ENCODE data around the gene GNG3.
A peak's percentile ranks its signal among the peaks of the same experiment; 100 is the strongest.
"Not testable (repeated sequence)": the region's sequence is repeated elsewhere in the genome, so short reads cannot be mapped to it uniquely, and the experiment has no call there.

GNG3 gene

DNA sequence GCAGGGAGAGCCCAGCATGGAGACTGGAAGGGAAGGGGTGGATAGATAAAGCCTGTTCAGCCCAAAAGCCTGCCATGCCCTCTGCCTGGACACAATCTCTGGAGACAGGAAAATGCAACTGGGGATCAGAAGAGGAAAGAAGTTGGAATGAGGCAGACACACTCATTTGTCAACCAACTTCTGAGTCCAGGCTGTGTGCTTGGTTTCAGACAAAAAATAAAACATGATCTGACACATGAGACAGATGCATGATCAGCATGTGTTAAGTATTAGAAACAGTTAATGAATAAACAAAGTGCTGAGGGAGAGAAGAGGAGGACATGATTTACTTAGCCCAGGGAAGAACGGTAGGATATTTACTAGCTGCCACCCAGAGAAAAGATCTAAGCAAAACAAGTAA lies 19.0 kb upstream of the GNG3 start:
- no peak for DNase-seq

DNA sequence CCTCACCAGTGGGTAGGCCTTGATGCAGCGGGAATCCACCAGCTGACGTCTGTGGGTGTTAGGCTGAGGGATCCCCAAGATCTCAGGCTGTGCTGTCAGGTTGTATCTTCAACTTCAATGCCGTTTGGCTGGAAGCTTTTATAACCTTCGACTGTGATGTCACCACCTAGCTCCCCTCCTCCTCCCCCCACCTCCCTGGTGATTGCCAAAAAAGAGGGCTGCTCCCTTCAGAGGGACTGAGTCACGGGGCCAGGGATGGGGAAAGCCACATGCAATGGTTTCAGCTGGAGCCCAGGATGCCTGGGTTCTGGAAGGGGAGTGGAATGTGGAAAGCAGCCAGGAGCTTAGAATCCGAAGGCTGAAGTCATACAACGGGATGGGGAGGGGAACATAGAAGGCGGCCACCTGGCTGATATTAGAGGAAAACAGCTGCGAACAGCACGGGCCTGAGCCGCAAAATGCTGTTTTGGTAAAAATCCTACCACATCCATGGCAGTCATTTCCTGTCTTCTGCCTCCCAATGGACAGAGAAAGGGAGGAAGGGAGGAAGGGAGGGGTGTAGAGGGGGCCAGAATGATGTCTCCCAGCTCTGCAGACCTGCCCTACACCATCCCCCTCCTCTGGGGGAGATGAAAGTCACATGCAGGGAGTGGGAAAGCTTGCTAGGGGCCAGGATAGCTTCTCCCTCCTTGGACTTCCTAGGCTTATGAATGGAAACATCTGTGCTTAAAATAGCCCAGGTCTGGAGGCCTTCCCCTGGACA lies 17.9 kb upstream of the GNG3 start, which contains the start of gene LRRN4CL:
TSS of gene LRRN4CL (minus strand) at position 110 of the 763 bp plus-strand sequence. CDS start 1,022 bp downstream, outside the sequence.
- DNase-seq = no peak

GRCh38 chr11:62693624-62694023 lies 13.9 kb upstream of the GNG3 start:
- DNase-seq = not testable (repeated sequence)

DNA sequence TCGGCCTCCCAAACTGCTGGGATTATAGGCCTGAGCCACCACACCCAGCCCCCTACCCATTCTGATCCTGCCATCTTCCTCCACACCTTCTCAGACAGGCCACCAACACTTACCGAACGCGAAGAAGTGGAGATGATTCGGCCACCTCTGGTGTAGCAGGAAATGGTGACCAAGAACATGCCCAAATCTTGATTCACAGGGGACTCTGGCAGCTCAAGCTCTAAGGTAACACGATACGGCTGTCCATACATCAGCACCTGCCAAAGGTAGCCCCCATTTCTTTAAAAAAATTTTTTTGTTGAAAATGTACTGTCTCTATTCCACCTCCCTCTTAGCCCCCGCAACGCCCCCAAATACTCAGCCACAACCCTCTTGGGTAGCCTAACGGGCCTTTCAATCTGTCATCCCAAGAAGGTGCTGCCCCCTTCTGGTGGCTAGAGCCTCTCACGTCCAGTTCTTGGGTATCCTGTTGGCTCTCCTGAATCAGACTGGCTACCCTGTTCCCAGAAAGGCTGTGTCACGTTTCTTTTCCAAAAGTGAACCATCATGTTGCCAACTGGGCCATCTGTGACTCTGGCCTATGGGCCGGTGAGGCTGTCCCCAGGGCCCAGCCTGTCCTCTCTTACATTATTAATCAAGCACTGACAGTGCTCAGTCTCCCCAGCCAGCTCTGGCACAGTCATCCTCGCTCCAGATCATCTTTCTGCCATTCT lies 12.9 kb upstream of the GNG3 start:
- DNase-seq = no peak

GRCh38 chr11:62702246-62702645 lies 5.2 kb upstream of the GNG3 start:
- no peak for DNase-seq

DNA sequence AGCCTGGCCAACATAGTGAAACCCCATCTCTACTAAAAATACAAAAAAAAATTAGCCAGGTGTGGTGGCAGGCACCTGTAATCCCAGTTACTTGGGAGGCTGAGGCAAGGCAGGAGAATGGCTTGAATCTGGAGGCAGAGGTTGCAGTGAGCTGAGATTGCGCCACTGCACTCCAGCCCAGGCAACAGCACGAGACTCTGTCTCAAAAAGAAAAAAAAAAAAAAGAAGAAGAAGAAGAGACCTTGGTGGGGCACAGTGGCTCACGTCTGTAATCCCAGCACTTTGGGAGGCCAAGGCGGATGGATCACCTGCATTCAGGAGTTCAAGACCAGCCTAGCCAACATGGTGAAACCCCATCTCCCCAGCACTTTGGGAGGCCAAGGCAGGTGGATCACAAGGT lies 3.6 kb upstream of the GNG3 start:
- DNase-seq = not testable (repeated sequence)

DNA sequence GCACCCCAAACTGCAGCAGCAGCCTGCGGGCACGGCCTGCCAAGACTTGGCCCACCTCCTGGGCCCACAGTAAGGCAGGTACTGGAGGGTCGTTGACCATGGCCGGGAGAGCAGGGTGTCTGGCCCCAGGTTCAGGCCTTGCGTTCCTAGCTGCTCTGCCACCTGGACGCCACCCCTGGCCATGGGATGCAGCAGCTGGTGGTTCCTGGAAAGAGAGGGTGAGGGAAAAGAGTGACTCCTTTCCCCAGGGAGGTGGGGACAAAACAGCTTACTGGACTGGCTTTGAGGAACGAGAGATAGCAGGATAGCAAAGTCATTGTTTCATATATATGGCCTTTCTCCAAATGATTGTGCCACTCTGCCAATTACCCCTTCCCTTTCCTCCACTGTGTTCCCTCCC lies 2.1 kb upstream of the GNG3 start:
- DNase-seq = no peak

DNA sequence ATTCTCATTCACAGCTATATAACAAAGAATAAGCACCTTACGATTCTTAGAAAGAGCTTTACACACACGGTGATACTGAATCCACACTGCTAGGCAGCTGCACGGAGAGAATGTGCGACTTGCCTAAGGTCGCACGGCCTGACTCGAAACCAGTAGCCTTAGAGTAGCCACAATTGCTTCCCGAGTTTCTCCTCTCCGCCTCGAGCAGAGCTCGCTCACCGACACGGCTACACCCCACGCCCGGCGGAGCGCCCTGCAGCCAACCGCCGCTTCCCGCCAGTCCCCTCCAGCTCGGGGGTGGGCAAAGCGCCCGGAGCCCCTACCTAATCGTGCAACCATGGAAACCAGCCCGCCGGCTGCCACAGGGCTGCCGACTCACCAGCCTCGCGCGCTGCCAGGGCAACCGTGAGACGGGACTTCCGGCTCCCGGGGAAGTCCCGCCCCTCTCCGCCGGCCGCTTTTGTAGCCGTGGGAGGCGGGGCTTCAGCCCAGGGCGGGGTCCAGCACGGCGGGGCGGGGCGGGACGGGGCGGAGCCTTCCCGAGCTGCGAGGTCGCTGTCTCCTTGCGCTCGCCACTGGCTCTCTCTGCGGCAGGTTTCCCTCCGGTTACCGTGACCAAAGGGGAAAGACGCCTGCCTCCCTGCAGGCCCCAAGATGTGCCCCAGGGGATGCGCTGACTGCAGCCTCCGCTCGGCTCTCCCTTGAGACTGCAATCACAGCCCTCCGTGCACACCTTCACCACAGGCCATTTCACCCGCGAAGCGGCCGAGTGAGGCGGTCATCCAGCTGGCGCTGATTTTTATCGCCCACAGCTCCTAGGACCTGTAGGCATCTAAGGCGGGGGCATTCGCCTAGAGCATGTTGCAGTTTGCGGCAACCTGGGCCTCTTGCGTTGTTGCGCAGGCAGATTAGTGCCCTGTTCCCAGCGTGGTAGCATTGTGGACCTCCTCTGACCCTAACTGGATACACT lies 1.3 kb upstream of the GNG3 start:
- peak; percentile 75 for DNase-seq

DNA sequence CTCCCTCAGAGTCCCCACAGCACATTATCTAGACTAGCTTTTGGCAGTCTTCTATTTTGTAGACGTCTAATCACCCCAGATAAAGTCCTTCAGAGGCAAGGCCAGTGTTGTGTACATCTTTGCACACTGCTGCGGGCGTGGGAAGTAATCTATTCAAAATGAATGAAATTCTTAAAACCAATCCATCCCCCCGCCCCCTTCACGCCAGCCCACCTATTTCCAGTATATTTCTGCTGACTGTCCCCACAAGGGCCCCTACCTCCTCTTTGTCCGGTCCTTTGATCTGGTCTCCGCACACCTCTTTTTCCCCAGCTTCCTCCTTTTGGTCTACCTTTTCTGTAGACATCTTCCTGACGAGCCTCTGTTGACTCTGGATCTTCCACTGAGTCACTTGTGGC lies 627 bp upstream of the GNG3 start:
- DNase-seq = no peak

- no peak for DNase-seq
Measured at GRCh38 chr11:62708392-62708791, 916 bp downstream of the GNG3 start.

- no peak for DNase-seq
Measured at GRCh38 chr11:62708793-62709192, 1.3 kb downstream of the GNG3 start.

- DNase-seq = peak; percentile 96
Measured at GRCh38 chr11:62709247-62710000, 1.9 kb downstream of the GNG3 start.

GRCh38 chr11:62710001-62710345 lies 2.5 kb downstream of the GNG3 start:
- no peak for DNase-seq

DNA sequence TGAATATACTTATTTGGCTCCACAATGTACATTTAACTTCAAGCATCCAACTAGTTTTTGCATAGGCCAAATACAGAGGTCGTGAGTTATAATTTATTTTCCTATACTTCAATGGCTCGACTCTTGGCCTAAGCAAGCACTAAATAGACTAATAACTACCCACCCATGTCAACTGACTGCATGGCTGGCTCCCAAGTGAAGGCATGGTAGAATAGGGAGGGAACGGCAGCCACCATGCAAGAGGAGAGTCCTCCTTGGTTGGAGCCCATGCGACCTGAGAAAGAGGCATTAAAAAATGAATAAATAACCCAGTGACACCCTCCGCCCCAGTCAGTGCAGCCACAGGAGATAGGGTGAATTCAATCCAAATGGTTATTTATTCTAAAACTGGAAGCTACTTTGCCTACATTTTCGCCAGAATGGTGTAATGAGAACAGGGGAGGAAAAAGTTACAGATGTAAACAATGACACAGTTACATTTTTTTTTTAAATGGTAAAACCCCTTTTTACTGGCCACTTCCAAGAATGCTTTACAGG lies 4.9 kb downstream of the GNG3 start:
- no peak for DNase-seq

DNA sequence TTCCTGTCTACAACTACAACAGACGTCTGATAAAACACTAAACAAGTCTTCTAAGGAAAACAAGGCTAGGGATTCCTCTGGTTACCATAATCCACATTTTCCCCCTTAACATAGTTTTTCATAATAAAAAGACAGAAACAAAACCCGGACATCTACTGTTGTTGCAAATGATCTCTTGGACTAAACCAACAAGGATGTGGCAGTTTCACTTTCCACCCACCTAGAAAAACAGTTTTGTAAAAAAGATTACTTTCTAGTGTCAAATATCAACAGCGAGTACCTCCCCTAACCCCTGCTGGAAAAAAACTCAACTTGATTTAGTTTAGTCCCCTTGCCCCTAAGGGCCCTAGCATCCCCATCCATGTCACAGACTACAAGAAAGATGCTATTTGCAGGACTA lies 5.4 kb downstream of the GNG3 start:
- no peak for DNase-seq

DNA sequence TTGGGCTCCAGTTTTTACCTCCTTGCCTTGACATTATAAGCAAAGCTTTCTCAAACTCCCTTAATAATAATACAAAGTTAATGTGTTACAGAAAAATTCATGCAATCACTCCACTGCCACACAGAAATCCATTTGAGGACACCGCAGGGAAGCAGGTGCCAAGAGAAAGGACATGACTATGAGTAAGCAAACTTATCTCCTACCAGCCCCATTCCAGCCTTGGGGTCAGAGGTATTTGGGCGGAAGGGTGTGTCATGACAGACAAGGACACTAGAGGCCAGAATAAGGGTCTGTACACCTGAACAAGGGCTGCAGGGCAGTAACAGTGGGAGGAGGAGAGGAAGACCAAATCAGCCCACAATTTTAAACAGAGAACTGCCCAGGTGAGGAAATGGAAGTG lies 5.9 kb downstream of the GNG3 start:
- no peak for DNase-seq

DNA sequence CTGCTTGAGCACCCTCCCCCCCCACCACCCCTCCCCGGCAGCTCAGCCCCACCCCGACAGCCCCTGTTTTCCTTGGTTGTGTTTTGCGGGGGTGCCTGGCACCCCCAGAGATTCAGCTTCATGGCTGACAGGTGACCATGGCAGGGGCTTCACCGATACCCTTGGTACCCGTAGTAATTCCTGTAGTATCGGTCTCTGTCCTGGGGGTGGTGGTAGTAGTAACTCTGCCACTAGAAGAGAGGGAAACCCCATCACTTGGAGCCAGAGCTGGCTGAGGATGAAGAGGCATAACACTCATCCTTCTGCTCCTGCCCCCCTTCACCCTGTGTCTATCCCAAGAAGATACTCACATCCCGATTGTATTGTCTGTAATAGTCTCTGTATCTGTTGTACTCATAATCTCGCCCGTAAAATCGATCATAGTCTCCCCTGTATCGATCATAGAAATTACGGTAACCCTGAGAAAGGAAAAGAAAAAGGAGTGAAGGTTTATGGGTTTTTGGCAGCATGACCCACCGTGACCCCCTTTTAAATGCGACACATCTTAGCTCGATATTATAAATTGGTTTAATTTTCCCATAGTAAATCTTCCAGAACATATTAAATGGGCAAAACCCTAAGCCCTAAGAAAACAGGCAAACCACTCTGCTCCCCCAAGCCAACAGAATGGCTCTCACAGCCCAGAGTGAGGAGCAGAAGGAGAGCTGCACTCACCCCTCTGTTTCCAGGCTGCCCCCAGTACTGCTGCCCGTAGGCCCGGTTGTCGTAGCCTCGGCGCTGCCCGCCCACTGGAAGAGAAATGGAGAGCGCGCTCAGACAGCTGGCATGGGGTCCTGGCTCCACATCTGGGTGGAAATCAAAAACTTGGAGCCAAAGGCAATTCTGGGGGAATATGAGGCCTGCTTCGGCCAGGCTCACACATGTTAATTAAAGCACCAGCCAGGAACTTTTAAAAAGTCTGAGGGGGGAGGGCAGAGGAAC lies 8.0 kb downstream of the GNG3 start:
- no peak for DNase-seq

DNA sequence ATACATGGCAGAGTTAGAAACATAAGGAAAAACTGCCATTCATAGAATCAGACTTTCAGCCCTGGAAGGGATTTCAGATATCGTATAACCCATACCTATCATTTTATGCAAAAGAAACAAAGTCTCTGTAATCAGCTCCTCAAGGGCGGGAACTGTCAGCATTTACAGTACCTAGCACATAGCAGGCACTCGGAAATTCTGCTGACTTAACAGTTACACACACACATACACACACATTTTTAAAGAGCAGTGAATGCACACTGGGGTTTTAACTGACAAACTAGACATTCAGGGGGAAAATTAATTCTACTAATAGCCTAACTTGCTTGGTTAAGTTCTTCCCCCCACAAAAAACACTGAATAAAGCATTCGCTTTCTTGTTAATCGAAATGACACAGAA lies 8.7 kb downstream of the GNG3 start:
- no peak for DNase-seq

DNA sequence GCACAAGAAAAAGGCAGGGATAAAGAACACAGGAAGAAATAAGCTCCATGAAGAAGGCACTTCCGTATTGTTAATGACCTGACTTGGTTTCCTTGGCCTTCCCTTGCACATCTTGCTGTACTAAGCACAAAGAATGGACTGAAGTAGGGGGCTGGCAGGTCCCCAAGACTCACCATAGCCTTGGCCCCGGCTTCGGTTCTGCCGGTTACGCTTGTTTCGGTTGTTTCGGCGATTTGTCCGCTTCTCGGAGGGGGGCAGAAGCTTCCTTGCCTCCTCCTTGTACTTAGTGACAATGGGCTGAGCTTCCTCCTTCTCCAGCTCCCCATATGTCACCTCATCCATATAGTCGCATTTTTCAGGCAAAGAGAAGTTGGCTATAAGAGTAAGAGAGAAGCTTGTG lies 9.3 kb downstream of the GNG3 start:
- no peak for DNase-seq

GRCh38 chr11:62719302-62719978 lies 12.0 kb downstream of the GNG3 start:
- no peak for DNase-seq

All from NCI-H187 treated with DMSO at 0.1 percent for 48 hours (cell line).